ENCODE results near the gene HELZ.
"Not testable (repeated sequence)": the region's sequence is repeated elsewhere in the genome, so short reads cannot be mapped to it uniquely, and the experiment has no call there.

Gene HELZ, protein sequence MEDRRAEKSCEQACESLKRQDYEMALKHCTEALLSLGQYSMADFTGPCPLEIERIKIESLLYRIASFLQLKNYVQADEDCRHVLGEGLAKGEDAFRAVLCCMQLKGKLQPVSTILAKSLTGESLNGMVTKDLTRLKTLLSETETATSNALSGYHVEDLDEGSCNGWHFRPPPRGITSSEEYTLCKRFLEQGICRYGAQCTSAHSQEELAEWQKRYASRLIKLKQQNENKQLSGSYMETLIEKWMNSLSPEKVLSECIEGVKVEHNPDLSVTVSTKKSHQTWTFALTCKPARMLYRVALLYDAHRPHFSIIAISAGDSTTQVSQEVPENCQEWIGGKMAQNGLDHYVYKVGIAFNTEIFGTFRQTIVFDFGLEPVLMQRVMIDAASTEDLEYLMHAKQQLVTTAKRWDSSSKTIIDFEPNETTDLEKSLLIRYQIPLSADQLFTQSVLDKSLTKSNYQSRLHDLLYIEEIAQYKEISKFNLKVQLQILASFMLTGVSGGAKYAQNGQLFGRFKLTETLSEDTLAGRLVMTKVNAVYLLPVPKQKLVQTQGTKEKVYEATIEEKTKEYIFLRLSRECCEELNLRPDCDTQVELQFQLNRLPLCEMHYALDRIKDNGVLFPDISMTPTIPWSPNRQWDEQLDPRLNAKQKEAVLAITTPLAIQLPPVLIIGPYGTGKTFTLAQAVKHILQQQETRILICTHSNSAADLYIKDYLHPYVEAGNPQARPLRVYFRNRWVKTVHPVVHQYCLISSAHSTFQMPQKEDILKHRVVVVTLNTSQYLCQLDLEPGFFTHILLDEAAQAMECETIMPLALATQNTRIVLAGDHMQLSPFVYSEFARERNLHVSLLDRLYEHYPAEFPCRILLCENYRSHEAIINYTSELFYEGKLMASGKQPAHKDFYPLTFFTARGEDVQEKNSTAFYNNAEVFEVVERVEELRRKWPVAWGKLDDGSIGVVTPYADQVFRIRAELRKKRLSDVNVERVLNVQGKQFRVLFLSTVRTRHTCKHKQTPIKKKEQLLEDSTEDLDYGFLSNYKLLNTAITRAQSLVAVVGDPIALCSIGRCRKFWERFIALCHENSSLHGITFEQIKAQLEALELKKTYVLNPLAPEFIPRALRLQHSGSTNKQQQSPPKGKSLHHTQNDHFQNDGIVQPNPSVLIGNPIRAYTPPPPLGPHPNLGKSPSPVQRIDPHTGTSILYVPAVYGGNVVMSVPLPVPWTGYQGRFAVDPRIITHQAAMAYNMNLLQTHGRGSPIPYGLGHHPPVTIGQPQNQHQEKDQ (N-terminal part only)

DNA sequence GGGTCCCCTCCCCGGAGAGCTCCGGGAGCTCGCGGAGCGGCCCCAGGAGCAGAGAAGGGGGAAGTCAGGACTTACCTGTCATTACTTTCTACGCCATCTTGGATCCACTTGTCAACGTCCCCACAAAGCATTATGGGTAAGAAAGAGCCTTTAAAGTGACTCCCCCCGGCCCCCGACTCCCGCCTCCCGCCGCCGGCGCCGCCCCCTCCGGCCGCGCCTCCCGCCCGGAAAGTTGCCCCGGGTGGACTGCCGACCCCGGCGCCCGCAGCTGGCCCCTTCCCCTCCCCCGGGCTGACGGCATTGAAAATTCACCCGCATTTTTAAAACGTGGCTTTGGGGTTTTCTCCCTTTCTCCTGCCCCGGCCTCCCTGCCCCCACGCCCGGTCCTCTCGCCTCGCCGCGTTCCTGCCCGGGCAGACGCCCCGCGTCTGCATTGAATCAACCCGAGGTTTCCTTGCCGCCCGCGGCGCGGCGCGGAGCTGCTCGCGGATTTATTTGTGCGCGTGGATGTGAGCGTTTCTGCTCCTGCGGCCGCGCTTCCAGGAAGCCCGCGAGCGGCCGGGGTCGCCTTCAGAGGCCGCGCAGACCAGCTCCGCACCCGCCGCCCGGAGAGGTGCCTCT, at the start of gene HELZ:
HELZ (minus strand) TSS at position 124 of the 621 bp plus-strand sequence. CDS start 26,392 bp downstream, outside the sequence.
- DNase-seq: peak; percentile 64

DNA sequence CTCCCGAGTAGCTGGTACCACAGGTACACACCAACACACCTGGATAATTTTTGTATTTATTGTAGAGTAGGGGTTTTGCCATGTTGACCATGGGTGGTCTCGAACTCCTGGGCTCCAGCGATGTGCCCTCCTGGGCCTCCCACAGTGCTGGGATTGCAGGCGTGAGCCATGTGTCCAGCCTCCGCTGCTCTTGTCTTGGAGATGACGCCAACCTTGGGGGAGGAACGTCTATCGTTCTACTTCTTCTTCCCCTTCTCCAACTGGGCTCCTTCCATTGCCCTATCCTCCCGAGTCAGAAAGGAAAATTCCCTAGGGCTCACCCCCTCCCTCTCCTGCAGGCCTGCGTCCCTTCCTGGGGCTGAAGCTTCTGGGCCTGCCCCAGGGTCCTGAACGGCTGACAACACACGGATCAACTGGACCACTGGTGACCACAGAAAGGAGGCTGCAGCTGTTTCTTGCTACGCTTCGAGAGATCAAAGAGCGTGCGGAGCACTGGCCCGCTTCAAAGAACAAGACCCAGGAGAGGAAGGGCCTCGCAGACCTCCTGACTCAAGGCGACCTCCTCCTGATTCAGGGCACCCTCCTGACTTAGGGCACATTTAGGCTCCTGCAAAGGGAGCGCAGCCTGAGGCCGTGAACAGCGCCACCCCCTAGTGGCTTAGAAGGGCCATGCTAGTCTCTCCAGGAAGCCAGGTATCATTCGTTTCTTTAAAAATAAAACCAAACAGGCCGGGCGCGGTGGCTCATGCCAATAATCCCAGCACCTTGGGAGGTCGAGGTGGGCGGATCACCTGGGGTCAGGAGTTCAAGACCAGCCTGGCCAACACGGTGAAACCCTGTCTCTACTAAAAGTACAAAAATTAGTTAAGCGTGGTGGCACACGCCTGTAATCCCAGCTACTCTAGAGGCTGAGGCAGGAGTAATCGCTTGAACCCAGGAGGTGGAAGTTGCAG, 48.5 kb upstream of the HELZ start:
- DNase-seq: peak; percentile 71

DNA sequence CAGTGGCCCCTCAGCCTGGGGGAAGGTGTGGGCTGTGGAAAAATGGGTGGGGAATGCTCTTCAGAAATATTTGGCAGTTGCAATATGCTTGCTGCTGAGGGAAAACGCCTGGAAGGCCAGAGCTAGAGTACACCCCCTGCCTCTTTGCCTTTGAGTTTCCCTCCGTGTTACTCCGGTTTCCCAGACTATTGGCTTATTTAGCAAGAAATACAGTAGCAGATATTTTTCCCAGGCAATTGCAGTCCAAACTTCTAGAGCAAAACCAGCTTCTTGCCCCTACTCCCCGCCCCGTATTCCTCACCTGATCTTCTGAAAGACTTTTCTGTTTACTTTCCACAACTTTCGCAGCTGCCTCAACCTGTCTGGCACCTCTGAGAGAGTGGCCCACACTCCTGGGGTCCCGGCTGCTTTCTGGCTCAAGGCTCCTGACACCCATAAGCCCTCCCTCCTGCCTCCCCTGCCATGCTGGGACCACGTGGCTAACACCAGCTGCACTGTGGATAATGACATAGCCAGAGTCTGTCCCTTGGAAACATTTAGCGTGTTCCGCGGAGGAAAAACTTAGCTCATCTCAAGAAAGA, 45.8 kb upstream of the HELZ start:
- DNase-seq: no peak

DNA sequence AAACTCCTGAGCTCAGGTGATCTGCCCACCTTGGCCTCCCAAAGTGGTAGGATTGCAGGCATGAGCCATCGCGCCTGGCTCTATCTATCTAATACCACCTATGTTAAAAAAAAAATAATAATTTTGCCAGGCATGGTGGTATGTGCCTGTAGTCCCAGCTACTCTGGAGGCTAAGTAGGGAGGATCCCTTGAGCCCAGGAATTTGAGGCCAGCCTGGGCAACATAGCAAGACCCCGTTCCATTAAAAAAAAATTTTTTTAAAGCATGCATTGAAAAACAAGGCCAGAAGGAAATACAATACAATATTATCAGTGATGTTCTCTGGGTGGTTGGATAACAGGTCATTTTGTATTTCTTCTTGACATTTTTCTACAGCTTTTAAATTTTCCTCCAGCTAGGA, 45.2 kb upstream of the HELZ start:
- no peak for DNase-seq

DNA sequence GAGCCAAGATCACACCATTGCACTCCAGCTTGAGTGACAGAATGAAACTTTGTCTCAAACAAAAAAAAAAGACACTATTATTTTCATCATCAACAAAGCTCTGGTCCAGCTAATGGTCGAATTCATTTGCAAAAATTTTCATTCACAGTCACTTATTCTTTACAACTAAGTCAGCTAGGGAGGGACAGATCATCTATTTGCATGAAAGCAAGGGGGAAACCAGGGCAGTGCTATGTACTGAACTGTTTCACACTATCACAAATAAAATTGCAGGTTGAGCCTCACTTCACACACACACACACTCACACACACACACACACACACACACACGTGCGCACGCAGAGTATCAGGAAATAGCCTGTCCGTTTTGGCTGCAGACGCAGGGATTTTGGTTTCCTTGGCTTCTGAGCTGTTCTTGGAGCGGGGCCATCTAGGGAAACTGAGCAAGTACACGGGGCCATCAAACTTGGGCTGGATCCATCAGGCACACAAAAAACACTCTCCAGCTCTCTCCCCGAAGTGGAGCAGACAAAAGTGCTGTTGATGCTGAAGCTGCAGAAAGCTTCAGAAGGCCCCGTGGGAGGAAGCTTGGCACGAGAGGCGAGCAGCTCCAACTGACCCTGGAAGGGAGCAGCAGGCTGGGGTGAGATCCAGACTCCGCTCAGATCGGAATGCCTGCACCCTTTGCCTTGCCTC, 44.3 kb upstream of the HELZ start:
- DNase-seq: no peak

DNA sequence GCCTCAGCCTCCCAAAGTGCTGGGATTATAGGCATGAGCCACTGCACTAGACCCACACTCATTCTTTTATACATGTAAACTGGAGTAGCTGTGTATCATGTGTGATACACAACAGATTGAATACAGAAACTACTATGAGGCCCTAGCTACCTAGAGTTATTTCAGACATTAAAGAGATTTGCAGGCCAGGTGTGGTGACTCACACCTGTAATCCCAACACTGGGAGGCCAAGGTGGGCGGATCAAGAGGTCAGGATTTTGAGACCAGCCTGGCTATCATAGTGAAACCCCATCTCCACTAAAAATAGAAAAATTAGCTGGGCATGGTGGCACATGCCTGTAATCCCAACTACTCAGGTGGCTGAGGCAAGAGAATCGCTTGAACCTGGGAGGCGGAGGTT, 41.8 kb upstream of the HELZ start:
- DNase-seq: not testable (repeated sequence)

DNA sequence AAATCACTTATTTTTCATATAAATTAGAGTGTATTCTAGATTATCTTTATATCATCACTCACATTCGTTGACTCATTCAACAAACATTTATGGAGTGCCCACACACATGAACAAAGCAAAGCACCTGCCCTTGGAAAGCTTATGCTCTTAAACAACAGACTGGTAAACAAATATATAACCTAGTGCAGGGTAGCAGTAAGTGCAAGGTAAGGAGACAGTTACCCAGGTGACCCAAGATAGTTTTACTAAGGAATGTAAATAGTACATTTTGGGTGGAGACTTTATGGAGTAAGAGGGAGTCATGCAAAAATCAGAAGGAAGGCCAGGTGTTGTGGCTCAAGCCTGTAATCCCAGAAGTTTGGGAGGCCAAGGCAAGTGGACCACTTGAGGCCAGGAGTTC, 40.4 kb upstream of the HELZ start:
- DNase-seq: no peak

DNA sequence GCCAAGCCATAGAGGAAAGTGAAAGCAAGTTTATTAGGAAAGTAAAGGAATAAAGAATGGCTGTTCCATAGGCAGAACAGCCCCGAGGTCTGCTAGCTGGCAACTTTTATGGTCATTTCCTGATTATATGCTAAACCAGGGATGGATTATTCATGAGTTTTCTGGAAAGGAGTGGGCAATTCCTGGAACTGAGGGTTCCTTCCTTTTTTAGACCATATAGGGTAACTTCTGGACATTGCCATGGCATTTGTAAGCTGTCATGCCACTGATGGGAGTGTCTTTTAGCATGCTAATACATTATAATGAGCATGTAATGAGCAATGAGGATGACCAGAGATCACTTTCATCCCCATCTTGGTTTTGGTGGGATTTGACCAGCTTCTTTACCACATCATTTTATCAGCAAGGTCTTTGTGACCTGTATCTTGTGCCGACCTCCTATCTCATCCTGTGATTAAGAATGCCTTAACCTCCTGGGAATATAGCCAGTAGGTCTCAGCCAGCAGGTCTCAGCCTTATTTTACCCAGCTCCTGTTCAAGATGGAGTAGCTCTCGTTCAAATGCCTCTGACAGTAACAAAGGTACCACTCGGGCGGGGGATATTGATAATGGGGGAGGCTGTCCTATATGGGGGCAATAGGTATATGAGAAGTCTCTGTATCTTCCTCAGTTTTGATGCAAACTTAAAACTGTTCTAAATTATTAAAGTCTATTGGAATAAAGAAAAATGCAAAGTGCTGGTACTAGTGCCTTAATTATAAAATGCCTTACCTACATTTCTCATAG, 38.9 kb upstream of the HELZ start:
- no peak for DNase-seq

DNA sequence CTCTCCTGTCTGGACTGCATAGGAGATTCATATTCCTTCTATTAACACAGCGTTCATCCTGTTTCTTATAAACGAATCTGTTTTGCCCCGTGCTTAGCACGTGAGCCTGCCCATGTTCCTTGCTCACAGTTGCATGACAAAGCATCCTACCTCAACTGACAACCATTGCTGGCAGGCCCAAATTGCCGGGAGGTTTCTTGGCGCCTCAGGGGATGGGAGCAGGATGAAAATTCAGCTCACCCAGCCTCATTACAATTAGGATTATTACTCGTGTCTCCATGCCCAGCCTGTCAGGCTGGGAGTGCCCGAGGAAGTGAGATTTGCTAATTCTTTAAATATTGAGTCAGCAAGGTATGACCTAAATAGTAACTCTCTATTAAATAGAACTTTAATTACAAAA, 36.7 kb upstream of the HELZ start:
- no peak for DNase-seq

DNA sequence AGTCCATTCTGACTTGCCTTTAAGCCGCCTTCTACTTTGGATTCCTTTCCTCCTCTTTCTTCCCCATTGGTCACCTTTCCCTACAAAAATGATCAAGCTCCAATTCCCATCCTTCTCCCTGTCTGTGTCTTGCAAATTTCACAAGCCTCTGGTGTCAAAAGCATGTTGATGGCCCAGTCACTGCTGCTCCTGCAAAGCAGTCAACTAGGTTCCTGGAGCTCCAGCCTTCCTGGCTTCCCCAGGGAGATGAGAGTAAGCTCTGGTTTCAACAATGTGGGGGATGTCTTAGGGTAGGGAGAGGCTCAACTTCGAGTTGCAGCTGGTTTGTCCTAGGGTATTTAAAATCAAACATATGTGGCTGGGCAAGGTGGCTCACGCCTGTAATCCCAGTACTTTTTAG, 36.1 kb upstream of the HELZ start:
- DNase-seq: no peak

DNA sequence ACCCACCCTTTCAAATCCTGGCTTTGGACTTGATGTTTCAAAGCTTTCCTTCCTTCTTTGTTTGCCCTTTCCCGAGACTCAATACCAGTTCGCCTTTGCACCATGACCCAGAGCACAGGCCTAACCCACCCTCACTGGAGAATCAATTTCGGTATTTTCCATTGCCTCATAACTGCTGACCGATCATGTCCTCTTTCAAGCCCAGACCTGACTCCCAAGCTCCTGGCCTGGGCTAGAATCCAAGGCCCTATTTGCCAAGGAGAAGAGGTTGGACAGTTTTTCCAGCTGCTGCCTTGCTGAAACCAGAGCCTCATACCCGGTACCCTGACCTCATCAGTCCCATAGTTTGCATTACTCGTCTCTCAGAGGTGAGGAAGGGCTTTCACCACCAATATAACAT, 35.3 kb upstream of the HELZ start:
- no peak for DNase-seq

DNA sequence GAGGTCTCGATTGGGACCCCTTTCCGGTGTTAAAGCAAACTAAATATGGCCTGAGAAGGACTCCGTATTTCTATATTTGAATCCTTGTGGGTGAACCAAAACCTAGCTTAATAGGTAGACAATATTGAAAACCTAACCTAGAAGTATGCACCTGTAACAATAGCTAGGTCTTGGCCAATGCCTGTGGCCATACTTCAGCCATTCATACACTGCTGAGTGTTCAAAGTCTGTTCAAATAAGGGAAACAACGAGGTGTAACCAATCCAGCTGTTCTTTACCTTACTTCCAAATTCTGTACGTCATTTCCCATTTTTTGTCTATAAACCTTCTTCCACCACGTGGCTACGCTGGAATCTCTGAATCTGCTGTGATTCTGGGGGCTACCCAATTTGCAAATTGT, 34.1 kb upstream of the HELZ start:
- DNase-seq: no peak

DNA sequence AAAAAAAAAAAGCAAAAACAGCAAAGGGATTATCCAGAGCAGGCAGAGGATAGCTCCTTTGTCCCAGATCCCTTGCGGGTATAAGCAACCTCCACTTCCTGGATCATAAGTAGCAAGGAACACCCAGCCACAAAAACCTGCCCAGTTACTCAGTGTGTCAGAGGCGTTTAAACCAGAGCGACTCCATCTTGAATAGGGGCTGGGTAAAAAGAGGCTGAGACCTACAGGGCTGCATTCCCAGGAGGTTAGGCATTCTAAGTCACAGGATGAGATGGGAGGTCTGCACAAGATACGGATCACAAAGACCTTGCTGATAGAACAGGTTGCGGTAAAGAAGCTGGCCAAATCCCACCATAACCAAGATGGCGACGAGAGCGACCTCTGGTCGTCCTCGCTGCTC, 33.4 kb upstream of the HELZ start:
- no peak for DNase-seq

DNA sequence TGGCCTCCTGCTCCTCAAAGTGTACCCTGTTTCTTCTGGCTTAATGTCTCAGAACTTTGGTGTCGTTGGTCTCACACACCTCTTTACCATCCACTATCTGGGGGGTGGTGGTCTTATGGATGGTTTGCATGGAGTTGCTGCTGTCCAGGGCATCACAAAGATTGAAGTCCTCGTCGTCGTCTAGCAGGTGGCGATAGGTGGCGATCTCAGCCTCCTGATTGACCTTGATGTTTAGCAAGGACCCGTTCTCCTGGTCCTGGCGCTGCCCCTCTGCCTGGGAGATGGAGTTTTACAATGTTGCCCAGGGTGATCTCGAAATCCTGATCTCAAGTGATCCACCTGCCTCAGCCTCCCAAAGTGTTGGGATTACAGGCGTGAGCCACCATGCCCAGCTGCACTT, 31.1 kb upstream of the HELZ start:
- no peak for DNase-seq

DNA sequence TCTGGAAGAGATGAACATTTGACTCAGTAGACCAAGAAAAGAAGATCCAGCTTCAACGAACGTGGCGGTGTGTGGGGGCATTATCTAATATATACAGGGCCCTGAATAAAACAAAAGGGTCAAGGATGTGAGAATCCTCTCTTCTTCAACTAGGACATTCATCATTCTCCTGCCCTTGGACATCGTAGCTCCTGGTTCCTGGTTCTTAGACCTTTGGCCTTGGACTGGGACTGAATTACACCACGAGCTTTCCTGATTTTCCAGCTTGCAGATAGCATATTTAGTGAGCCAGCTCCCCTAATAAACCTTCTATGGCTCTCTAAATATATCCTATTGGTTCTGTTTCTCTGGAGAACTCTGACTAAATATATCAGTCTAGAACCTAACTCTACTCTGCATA, 29.5 kb upstream of the HELZ start:
- no peak for DNase-seq

DNA sequence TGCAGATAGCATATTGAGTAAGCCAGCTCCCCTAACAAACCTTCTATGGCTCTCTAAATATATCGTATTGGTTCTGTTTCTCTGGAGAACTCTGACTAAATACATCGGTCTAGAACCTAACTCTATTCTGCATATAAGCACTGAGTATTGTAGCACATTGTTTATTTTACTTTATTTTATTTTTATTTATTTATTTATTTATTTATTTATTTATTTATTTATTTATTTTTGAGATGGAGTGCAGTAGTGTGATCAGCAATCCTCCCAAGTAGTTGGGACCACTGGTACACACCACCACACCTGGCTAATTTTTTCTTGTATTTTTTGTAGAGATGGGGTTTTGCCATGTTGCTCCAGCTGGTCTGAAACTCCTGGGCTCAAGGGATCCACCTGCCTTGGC, 28.9 kb upstream of the HELZ start:
- DNase-seq: no peak

DNA sequence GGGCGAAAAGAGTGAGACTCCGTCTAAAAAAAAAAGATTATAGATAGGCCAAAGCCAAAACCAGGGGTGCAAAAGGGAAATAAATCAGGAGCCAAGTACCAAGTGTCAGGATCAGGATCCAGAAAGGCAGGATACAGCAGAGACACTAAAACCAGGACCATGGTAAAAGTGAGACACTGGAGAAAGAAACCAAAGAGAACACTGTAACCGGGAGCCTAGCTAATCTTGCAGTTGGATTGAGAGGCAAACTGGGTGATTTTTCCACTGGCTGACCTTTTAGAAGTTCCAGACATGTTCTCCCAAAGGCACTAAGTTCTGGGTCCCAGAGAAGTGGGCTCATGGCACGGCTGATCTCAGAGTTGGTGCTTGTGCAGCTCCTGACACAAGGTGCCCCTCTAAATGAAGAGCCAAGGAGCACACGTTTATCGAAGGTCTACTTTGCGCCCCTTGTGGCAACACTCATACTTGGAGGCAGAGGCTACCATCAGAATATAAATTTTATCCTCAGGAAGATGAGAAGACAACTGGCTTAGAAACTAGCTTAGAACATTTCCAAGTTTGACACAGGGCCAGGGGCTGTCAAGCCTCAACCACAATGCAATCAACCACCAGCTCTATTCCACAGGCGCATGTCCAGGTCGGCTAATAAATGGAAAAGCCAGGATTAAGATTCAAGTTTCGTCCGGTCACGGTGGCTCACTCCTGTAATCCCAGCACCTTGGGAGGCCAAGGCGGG, 27.5 kb upstream of the HELZ start:
- DNase-seq: no peak

DNA sequence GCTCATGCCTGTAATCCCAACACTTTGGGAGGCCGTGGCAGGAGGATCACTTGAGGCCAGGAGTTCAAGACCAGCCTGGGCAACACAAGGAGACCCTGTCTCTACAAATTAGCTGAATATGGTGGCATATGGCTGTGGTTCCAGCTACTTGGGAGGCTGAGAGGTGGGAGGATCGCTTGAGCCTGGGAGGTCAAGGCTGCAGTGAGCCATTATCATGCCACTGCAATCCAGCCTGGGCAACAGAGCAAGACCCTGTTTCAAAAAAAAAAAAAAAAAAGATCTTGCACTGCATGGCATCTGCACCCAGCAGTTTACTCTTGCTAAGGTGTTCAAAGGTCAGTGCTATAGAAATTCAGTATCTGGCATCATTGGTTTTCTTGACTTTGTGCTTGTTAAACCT, 26.2 kb upstream of the HELZ start:
- not testable (repeated sequence) for DNase-seq

DNA sequence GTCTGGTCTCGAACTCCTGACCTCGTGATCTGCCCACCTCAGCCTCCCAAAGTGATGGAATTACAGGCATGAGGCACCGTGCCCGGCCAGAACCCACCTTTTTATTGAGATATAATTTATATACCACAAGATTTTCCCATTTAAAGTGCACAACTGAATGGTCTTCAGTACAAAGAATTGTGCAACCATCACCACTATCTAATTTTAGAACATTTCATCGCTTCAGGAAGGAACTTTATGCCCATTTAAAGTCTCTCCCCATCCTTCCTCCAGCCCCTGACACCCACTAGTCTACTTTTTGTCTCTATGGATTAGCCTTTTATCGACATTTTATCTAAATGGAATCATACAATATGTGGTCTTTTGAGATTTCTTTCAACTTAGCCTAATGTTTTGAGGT, 25.4 kb upstream of the HELZ start:
- no peak for DNase-seq

Data from stimulated activated CD4-positive, alpha-beta T cell treated with anti-CD3 and anti-CD28 coated beads, Interleukin-1b, Interleukin-23, amount 100 ng/mL, for 48 hours (primary cell).